PFSK-1 (cell line): ENCODE data around the gene NRCAM.

Experiments used
- FOXP2 ChIP-seq: optimal IDR thresholded peaks from 2 replicates; pipeline ENCODE3; 2011; ENCODE audit warnings: borderline replicate concordance, control low read depth, inconsistent platforms; ENCODE audit not compliant: insufficient read depth; ENCODE audit errors: extremely low read length, extremely low read depth
- POLR2AphosphoS5 ChIP-seq: IDR thresholded peaks from 2 replicates; pipeline ENCODE4 v1.6.1; 2012; ENCODE audit warnings: low read depth, mild to moderate bottlenecking, control low read depth, low read length, moderate library complexity
- REST ChIP-seq, 2 experiments: IDR thresholded peaks; 2 replicates each; pipeline versions ENCODE4 v1.6.1 to v1.8.0; 2011 to 2012; ENCODE audit warnings: low read depth in 2 of 2, low read length in 2 of 2, control low read depth in 1 of 2, inconsistent platforms in 1 of 2, mild to moderate bottlenecking in 1 of 2, moderate library complexity in 1 of 2; ENCODE audit not compliant: insufficient read depth in 1 of 2
- SIN3A ChIP-seq: IDR thresholded peaks from 2 replicates; pipeline ENCODE4 v1.6.1; 2012; ENCODE audit warnings: mild to moderate bottlenecking, low read length, moderate library complexity, borderline replicate concordance; ENCODE audit not compliant: insufficient read depth
- TAF1 ChIP-seq: IDR thresholded peaks from 2 replicates; pipeline ENCODE4 v1.6.1; 2012; ENCODE audit warnings: low read length, control low read depth, borderline replicate concordance; ENCODE audit not compliant: insufficient read depth

The NRCAM gene

GRCh38 chr7:108201766-108202165 lies 254.5 kb downstream of the NRCAM start:
- TF ChIP-seq SIN3A = no peak
- no peak for TF ChIP-seq REST (IDR thresholded peaks at IDR 0.05; ENCODE audit: insufficient read depth in 1 of 2, low read depth in 2 of 2, low read length in 2 of 2)
- TF ChIP-seq TAF1 = no peak
- no peak for TF ChIP-seq POLR2AphosphoS5
- no peak for TF ChIP-seq FOXP2

DNA sequence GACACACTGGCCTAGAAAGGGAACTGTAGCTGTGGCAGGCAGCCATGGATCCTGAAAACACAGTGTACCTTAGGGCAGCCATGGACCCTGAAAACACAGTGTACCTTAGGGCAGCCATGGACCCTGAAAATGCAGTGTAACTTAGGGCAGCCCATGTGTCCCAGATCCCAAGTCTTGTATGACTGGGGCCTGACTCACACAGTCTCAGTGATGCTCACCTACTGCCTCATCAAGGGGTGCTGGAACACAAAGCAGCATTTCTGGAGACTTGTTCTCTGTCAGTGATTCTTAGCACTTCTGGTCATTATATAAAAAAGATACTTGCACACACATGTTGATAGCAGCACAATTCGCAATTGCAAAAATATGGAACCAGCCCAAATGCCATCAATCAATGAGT lies 255.9 kb downstream of the NRCAM start:
- no peak for TF ChIP-seq TAF1
- TF ChIP-seq POLR2AphosphoS5 = no peak
- no peak for TF ChIP-seq SIN3A
- TF ChIP-seq REST (IDR thresholded peaks at IDR 0.05; ENCODE audit: insufficient read depth in 1 of 2, low read depth in 2 of 2, low read length in 2 of 2) = no peak
- TF ChIP-seq FOXP2 = no peak

- TF ChIP-seq SIN3A = no peak
- TF ChIP-seq POLR2AphosphoS5 = no peak
- TF ChIP-seq REST (IDR thresholded peaks at IDR 0.05; ENCODE audit: insufficient read depth in 1 of 2, low read depth in 2 of 2, low read length in 2 of 2) = no peak
- TF ChIP-seq FOXP2 = no peak
- TF ChIP-seq TAF1 = no peak
Observed at GRCh38 chr7:108197371-108198091, 258.7 kb downstream of the NRCAM start.

- TF ChIP-seq FOXP2 (no peak), REST (IDR thresholded peaks at IDR 0.05; ENCODE audit: insufficient read depth in 1 of 2, low read depth in 2 of 2, low read length in 2 of 2) (no peak), TAF1 (no peak), POLR2AphosphoS5 (no peak), SIN3A (no peak)
Observed at GRCh38 chr7:108196004-108196403, 260.2 kb downstream of the NRCAM start.
